Fibroblast of pulmonary artery (primary cell): Measurements from ENCODE around the gene HDAC4.

ENCODE experiments used
- DNase-seq: peaks from one replicate; pipeline ENCODE4 v3.0.0-alpha.2; 2010; ENCODE audit warnings: low read depth
- H3K4me3 ChIP-seq: replicated peaks from 2 replicates; pipeline ENCODE4 v1.5.1; 2011; ENCODE audit warnings: low read depth, mild to moderate bottlenecking, control low read depth, low read length, moderate library complexity
- TF ChIP-seq, protein P1 (sequence below): IDR thresholded peaks from 2 replicates; pipeline ENCODE4 v1.5.1; 2011; ENCODE audit warnings: mild to moderate bottlenecking, control low read depth, low read length, inconsistent platforms; ENCODE audit errors: missing control alignments

Gene HDAC4

DNA sequence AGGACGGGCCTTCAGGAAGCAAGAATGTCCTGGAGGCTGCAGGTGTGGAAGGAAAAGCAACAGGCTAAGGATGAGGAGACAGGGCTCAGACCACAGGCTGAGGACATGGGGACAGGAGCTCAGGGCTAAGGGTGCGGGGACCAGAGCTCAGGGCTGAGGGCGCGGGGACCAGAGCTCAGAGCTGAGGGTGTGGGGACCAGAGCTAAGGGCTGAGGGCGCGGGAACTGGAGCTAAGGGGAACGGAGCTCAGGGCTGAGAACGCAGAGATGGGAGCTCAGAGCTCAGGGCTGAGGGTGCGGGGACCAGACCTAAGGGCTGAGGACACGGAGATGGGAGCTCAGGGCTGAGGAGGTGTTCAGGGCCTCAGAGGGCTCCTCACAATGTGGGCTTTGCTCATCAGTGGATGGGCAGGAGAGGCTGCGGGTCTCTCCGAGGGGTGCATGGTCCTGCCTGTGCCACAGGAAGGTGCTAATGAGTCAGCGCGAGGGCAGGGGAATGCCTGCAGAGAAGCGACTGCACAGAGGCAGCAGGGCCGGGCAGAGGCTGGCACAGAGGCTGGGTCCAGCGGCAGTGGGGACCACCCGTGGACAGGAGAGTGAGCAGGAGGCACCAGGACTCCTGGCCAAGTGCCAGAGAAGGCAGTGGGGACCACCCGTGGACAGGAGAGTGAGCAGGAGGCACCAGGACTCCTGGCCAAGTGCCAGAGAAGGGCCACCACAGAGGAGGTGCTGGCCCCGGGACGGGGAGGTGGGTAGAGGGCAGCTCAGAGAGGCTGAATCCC is 281.3 kb downstream of the HDAC4 start:
- no peak overlapping the region for H3K4me3 ChIP-seq
- DNase-seq = no peak
- TF ChIP-seq, protein P1, sequence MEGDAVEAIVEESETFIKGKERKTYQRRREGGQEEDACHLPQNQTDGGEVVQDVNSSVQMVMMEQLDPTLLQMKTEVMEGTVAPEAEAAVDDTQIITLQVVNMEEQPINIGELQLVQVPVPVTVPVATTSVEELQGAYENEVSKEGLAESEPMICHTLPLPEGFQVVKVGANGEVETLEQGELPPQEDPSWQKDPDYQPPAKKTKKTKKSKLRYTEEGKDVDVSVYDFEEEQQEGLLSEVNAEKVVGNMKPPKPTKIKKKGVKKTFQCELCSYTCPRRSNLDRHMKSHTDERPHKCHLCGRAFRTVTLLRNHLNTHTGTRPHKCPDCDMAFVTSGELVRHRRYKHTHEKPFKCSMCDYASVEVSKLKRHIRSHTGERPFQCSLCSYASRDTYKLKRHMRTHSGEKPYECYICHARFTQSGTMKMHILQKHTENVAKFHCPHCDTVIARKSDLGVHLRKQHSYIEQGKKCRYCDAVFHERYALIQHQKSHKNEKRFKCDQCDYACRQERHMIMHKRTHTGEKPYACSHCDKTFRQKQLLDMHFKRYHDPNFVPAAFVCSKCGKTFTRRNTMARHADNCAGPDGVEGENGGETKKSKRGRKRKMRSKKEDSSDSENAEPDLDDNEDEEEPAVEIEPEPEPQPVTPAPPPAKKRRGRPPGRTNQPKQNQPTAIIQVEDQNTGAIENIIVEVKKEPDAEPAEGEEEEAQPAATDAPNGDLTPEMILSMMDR = no peak

DNA sequence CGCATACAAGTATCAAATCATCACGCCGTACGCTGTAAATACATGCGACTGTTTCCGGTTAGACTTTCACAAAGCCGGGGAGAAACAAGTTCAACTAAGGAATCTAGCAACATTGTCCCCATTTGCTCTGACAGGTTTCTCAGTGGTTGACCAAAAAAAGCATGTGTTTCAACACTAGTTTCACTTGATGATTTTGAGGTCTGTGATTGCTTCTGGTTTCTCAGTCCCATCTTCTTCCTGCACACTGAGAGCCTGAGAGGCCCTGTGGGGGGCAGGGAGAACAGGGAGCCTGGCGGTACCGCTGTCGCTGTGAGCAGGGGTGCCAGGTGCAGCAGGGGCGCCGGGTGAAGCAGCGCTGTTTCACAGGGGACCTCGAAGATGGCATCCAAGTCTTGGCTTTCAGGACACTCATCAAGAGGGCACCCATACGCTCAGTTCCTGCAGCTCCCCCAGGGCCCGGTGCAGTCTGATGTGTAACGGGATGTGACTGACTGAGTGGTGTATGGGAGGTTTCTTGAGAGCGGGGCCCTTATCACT is 282.1 kb downstream of the HDAC4 start:
- DNase-seq = no peak
- TF ChIP-seq, protein P1 = no peak
- no peak overlapping the region for H3K4me3 ChIP-seq

DNA sequence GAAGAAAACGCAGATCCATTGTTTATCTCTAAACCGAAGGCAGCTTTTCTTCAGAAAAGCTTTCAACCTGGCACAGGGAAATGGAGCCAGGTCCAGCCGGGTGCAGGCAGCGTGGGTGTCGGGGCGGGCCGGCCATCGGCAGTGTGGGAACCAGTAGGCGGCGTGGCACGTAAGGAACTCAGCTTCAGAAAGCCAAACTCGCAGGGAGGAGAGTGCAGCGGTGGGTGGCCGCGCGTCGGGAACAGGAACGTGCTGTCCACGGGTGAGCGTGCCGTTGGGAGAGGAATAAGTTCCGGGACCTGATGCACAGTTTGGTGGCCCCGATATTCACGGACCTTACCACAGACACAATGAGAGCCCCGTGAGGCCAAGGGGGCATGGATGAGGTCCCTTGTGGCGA is 282.6 kb downstream of the HDAC4 start:
- TF ChIP-seq, protein P1 = no peak
- no peak for DNase-seq
- no peak overlapping the region for H3K4me3 ChIP-seq

DNA sequence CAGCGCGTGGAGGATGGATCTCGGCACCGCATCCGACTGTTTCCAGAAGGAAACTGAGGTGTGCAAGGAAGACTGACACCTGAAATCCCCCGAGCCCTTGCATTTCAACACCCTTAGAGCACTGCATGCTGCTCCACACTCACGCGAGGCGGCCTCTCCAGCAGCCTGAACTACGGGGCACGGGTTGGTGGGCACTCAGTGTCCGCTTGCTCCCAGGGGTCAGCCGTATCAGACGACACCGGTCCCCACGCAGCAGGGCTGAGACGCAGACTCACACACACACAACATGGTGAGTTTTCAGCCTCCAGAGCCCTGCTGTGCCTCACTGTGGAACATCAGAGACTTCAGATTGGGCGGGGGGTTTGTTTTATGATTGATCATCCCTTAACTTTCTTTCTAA is 283.0 kb downstream of the HDAC4 start:
- H3K4me3 ChIP-seq = no peak overlapping the region
- TF ChIP-seq, protein P1 = no peak
- DNase-seq = no peak

DNA sequence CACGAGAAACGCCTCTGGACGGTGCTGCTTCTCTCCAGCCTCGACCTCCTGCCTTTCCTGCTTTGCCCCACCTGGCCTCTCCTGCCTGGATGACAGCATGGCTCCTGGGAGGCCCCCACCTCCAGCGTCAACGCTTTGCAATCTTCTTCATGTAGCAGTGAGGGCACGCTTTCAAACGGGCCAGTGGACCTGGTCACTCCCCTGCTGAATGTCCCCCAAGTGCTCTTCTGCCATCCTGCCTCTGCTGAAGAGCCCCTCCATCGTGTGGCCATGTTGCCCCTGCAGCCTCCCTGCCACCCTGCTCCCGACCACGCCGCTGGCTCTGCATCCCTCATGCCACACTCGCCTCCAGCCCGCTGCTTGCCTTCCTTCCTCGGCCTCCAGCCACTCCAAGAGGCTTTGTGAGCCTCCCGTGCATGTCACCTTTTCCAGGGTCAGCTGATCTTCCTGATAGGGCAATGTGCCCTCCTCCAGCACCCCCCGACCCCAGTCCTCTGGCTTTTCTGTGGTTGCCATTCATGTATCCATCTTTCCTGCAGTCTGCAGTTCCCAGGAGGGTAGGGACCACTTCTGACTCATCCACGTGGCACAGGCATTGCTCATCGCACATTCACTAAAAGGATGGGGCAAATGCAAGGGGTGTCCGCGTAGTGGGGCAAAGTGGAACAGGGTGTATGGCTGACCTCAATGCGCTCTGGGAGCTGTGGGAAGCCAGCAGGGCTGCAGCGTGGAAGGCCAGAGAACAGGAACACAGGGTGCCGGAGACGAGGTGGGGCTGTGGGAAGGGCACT is 284.2 kb downstream of the HDAC4 start:
- TF ChIP-seq, protein P1 = no peak
- H3K4me3 ChIP-seq = no peak overlapping the region
- DNase-seq = no peak

DNA sequence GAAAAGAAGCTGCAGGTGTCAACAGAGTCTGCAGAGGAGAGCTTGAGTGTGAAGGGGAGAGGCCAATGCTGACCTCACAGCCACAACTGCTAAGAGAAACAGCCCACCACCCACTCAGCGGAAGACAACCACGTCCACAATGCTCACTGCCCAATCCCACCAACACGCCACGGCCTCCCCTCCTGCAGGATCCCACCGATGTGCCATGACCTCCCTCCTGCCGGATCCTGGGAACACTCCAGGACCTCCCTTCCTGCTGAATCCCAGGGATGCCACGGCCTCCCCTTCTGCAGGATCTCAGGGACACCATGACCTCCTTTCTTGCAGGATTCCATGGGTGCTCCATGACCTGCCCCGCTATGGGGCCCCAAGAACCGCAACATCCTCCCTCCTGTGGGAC is 285.2 kb downstream of the HDAC4 start:
- H3K4me3 ChIP-seq = no peak overlapping the region
- no peak for DNase-seq
- TF ChIP-seq, protein P1 = no peak
